ENCODE results near the gene EDC3.

EDC3 gene

GRCh38 chr15:74709011-74709410 is 13.2 kb upstream of the EDC3 start:
- H3K4me3 ChIP-seq (ENCODE audit: low read depth, low read length): no peak overlapping the region
- in situ Hi-C loops (cut with HindIII; ENCODE audit: low sequenced_read_pairs): no loop called here
- TF ChIP-seq CTCF (IDR thresholded peaks at IDR 0.05; ENCODE audit: low read depth, low read length): no peak
- DNase-seq (ENCODE audit: low read depth, low spot score): no peak

- no peak for DNase-seq (ENCODE audit: low read depth, low spot score)
- no peak for TF ChIP-seq CTCF (IDR thresholded peaks at IDR 0.05; ENCODE audit: low read depth, low read length)
- in situ Hi-C loops (cut with HindIII; ENCODE audit: low sequenced_read_pairs): no loop called here
- no peak overlapping the region for H3K4me3 ChIP-seq (ENCODE audit: low read depth, low read length)
Measured at GRCh38 chr15:74696808-74697207, 984 bp upstream of the EDC3 start.

GRCh38 chr15:74696398-74696729 is 540 bp upstream of the EDC3 start:
- no peak for DNase-seq (ENCODE audit: low read depth, low spot score)
- in situ Hi-C loops (cut with HindIII; ENCODE audit: low sequenced_read_pairs): no loop called here
- TF ChIP-seq CTCF (IDR thresholded peaks at IDR 0.05; ENCODE audit: low read depth, low read length): no peak
- peak overlapping the region; percentile 98 for H3K4me3 ChIP-seq (ENCODE audit: low read depth, low read length)

- TF ChIP-seq CTCF (IDR thresholded peaks at IDR 0.05; ENCODE audit: low read depth, low read length): no peak
- no peak for DNase-seq (ENCODE audit: low read depth, low spot score)
- no peak overlapping the region for H3K4me3 ChIP-seq (ENCODE audit: low read depth, low read length)
- in situ Hi-C loops (cut with HindIII; ENCODE audit: low sequenced_read_pairs): no loop called here
Measured at GRCh38 chr15:74692327-74692726, 3.5 kb downstream of the EDC3 start.

GRCh38 chr15:74683758-74684157 is 12.1 kb downstream of the EDC3 start:
- in situ Hi-C loops (cut with HindIII; ENCODE audit: low sequenced_read_pairs): no loop called here
- DNase-seq (ENCODE audit: low read depth, low spot score): no peak
- no peak for TF ChIP-seq CTCF (IDR thresholded peaks at IDR 0.05; ENCODE audit: low read depth, low read length)
- H3K4me3 ChIP-seq (ENCODE audit: low read depth, low read length): no peak overlapping the region

- in situ Hi-C loops (cut with HindIII; ENCODE audit: low sequenced_read_pairs): no loop called here
- no peak overlapping the region for H3K4me3 ChIP-seq (ENCODE audit: low read depth, low read length)
- no peak for TF ChIP-seq CTCF (IDR thresholded peaks at IDR 0.05; ENCODE audit: low read depth, low read length)
- no peak for DNase-seq (ENCODE audit: low read depth, low spot score)
Measured at GRCh38 chr15:74682954-74683353, 12.9 kb downstream of the EDC3 start.

GRCh38 chr15:74680456-74680855 is 15.4 kb downstream of the EDC3 start:
- no peak for DNase-seq (ENCODE audit: low read depth, low spot score)
- H3K4me3 ChIP-seq (ENCODE audit: low read depth, low read length): no peak overlapping the region
- TF ChIP-seq CTCF (IDR thresholded peaks at IDR 0.05; ENCODE audit: low read depth, low read length): no peak
- in situ Hi-C loops (cut with HindIII; ENCODE audit: low sequenced_read_pairs): no loop called here
